ENCODE measurements around the gene IRF2. TPM values are rescaled to one million over a fixed set of nuclear protein-coding genes. Genes with fewer than 3 reads are reported as not detected.

Gene IRF2
- total and polyA plus RNA-seq, 4 donors = 16.4 to 65.8 (median 43.1) TPM

GRCh38 chr4:184403384-184403781 is 71.0 kb downstream of the IRF2 start:
- Histone ChIP-seq H3K27ac (ENCODE audit: low read depth in 1 of 2, low read length in 1 of 2) (no peak overlapping the region), H3K4me1 (ENCODE audit: control insufficient read depth in 5 of 5, insufficient read depth in 5 of 5, low read length in 5 of 5) (peaks cover 0 to 13% (median 4%) of the 10 kb centered on the region in 5 donors), H3K27me3 (ENCODE audit: control insufficient read depth in 3 of 3, insufficient read depth in 3 of 3, low read length in 2 of 3) (no peaks in the 10 kb centered on the region), H3K9me3 (ENCODE audit: control insufficient read depth in 4 of 4, insufficient read depth in 3 of 4, low read length in 3 of 4) (no peaks in the 10 kb centered on the region), H3K9ac (ENCODE audit: insufficient read depth in 1 of 2, low read length in 2 of 2) (no peak overlapping the region), H3K36me3 (ENCODE audit: control insufficient read depth in 4 of 4, insufficient read depth in 4 of 4, low read length in 4 of 4) (peaks cover 15 to 54% (median 42%) of the 10 kb centered on the region in 4 donors), H3K4me3 (no peak overlapping the region)
- 75 to 81% methylated on average over 1 of the region's 1 CpG for WGBS, 2 donors
- DNase-seq = no peak
- ATAC-seq (ENCODE audit: insufficient read depth, low FRiP score) = no peak
- no peak for TF ChIP-seq CTCF (IDR thresholded peaks at IDR 0.05; ENCODE audit: control extremely low read depth, extremely low read depth)

- peaks cover 15 to 56% (median 43%) of the 10 kb centered on the region in 4 donors for H3K36me3 ChIP-seq (ENCODE audit: control insufficient read depth in 4 of 4, insufficient read depth in 4 of 4, low read length in 4 of 4)
- no peaks in the 10 kb centered on the region for H3K9me3 ChIP-seq (ENCODE audit: control insufficient read depth in 4 of 4, insufficient read depth in 3 of 4, low read length in 3 of 4)
- H3K4me3 ChIP-seq = no peak overlapping the region
- no peak for DNase-seq
- peaks cover 0 to 11% (median 3%) of the 10 kb centered on the region in 5 donors for H3K4me1 ChIP-seq (ENCODE audit: control insufficient read depth in 5 of 5, insufficient read depth in 5 of 5, low read length in 5 of 5)
- H3K9ac ChIP-seq (ENCODE audit: insufficient read depth in 1 of 2, low read length in 2 of 2) = no peak overlapping the region
- no peaks in the 10 kb centered on the region for H3K27me3 ChIP-seq (ENCODE audit: control insufficient read depth in 3 of 3, insufficient read depth in 3 of 3, low read length in 2 of 3)
- no peak for ATAC-seq (ENCODE audit: insufficient read depth, low FRiP score)
- no peak overlapping the region for H3K27ac ChIP-seq (ENCODE audit: low read depth in 1 of 2, low read length in 1 of 2)
- no peak for TF ChIP-seq CTCF (IDR thresholded peaks at IDR 0.05; ENCODE audit: control extremely low read depth, extremely low read depth)
- 74 to 82% methylated on average over 14 of the region's 14 CpGs for WGBS, 2 donors
These were observed 71.5 kb downstream of the IRF2 start for GRCh38 chr4:184402740-184403383.

- Histone ChIP-seq H3K4me3 (no peak overlapping the region), H3K4me1 (ENCODE audit: control insufficient read depth in 5 of 5, insufficient read depth in 5 of 5, low read length in 5 of 5) (peaks cover 0 to 11% (median 3%) of the 10 kb centered on the region in 5 donors), H3K9ac (ENCODE audit: insufficient read depth in 1 of 2, low read length in 2 of 2) (no peak overlapping the region), H3K27me3 (ENCODE audit: control insufficient read depth in 3 of 3, insufficient read depth in 3 of 3, low read length in 2 of 3) (no peaks in the 10 kb centered on the region), H3K27ac (ENCODE audit: low read depth in 1 of 2, low read length in 1 of 2) (no peak overlapping the region), H3K9me3 (ENCODE audit: control insufficient read depth in 4 of 4, insufficient read depth in 3 of 4, low read length in 3 of 4) (no peaks in the 10 kb centered on the region), H3K36me3 (ENCODE audit: control insufficient read depth in 4 of 4, insufficient read depth in 4 of 4, low read length in 4 of 4) (peaks cover 10 to 52% (median 43%) of the 10 kb centered on the region in 4 donors)
- ATAC-seq (ENCODE audit: insufficient read depth, low FRiP score) = no peak
- 70 to 87% methylated on average over 12 of the region's 12 CpGs for WGBS, 2 donors
- TF ChIP-seq CTCF (IDR thresholded peaks at IDR 0.05; ENCODE audit: control extremely low read depth, extremely low read depth) = no peak
- no peak for DNase-seq
These were observed 72.1 kb downstream of the IRF2 start for GRCh38 chr4:184402239-184402638.
